A673 (cell line): ENCODE data around the gene MAP2.

Experiments used
- EZH2 ChIP-seq: fragments of 200-600 bp; sonication (generic); IDR thresholded peaks from 2 replicates; pipeline ENCODE4 v1.6.1; 2017; ENCODE audit warnings: borderline replicate concordance, low read depth, mild to moderate bottlenecking, mixed read lengths, antibody characterized with exemption, low read length; ENCODE audit not compliant: poor library complexity, severe bottlenecking
- TF ChIP-seq, protein P1 (sequence below): fragments of 300-800, 200-600 bp; sonication (generic); conservative IDR thresholded peaks from 2 replicates; pipeline ENCODE4 v1.5.1; 2017; ENCODE audit warnings: low read depth, mild to moderate bottlenecking, antibody characterized with exemption, low read length, moderate library complexity, mixed read lengths

DNA sequence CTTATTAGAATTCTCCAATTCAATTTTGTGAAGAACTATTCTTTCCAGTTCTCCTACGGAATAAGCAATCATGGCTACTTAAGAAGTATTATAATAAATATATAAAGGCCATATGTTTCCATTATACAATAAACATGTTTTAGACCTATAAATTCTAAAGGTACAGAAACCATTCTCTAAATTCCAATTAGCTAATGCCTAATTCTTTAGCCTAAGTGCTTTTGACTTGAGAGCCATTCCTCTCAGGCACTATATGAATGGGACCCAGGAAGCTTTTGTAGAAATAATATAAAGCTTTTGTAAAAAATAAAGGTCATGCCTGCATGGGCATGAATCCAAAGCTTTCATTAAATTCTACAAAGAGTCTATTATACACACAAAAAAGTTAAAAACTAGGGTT is 186.8 kb downstream of the MAP2 start:
- TF ChIP-seq, protein P1, sequence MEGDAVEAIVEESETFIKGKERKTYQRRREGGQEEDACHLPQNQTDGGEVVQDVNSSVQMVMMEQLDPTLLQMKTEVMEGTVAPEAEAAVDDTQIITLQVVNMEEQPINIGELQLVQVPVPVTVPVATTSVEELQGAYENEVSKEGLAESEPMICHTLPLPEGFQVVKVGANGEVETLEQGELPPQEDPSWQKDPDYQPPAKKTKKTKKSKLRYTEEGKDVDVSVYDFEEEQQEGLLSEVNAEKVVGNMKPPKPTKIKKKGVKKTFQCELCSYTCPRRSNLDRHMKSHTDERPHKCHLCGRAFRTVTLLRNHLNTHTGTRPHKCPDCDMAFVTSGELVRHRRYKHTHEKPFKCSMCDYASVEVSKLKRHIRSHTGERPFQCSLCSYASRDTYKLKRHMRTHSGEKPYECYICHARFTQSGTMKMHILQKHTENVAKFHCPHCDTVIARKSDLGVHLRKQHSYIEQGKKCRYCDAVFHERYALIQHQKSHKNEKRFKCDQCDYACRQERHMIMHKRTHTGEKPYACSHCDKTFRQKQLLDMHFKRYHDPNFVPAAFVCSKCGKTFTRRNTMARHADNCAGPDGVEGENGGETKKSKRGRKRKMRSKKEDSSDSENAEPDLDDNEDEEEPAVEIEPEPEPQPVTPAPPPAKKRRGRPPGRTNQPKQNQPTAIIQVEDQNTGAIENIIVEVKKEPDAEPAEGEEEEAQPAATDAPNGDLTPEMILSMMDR, result no peak
- TF ChIP-seq EZH2, result no peak
